ENCODE measurements around the gene CHCHD3.

CHCHD3 gene

DNA sequence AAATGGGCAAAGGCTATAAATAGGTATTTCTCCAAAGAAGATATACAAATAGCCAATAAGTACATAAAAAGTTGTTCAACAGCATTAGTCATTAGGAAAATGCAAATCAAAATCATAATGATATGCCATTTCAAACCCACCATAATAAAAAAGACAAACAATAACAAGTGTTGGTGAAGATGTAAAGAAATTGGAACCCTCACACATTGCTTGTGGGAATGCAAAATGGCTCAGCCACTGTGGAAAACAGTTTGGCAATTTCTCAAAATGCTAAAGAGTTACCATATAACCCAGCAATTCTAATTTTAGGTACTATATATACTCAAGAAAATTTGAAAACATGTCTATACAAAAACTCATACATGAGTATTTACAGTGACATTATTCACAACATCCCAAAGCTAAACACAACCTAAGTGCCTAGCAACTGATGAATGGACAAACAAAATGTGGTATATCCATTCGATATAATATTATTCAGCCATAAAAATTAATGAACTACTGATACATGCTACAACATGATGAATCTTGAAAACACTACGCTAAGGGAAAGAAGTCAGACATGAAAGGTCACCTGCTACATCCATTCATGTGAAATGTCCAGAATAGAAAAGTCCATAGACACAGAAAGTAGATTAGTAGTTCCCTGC is 55.6 kb downstream of the CHCHD3 start:
- no peak overlapping the region for H3K27ac ChIP-seq
- TF ChIP-seq CTCF (conservative IDR thresholded peaks at IDR 0.05), result no peak

DNA sequence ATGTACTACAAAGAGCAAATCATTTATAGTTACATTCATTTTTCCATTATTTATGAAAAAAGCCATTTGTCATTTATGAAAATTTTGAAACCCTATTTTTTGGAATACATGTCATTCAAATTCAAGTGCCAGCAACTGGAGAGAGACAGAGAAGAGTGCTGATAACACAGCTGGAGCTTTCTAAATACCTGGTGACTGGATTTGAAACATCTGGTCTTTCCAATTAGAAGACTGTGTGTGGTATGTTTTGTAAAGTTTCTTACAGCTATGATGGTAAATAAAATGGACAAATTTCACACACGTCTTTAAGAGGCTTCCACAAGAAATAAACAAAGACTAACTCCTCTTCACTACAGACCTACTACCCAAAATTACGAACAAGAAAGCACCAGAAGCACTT is 56.8 kb downstream of the CHCHD3 start:
- no peak for TF ChIP-seq CTCF (conservative IDR thresholded peaks at IDR 0.05)
- H3K27ac ChIP-seq, result no peak overlapping the region

GRCh38 chr7:133024596-133024995 is 57.3 kb downstream of the CHCHD3 start:
- no peak overlapping the region for H3K27ac ChIP-seq
- no peak for TF ChIP-seq CTCF (conservative IDR thresholded peaks at IDR 0.05)

DNA sequence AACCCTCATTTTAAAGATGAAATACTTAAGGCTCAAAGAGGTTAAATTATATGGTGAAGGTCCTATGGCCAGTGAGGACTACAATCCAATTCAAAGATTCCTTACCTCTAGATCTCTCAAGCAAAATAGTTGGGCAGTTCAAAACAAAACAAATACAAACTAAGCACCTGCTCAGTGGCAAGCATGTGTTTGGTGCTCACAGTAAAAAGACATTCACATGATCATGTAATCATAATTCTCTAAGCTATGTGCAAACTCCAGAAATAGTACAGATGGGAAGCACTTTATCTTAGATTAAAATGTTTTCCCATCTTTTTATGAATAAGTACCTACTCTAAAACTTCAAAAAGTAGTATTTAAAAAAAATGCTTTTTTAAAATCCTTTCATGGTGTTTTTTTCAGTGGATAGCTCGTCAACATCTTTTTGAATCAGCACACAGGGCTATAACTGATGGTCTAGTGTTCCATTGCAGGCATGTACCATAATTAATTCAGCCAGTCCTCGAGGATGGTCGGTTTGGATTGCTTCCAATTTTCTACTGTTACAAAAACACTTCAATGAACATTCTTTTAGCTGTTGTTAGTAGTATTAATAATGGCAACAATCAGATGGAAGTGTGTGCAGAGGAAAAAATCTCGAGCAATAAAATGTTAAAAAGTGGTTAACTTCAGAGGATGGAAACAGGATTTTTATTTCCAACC is 58.4 kb downstream of the CHCHD3 start:
- H3K27ac ChIP-seq, result no peak overlapping the region
- TF ChIP-seq CTCF (conservative IDR thresholded peaks at IDR 0.05), result no peak

DNA sequence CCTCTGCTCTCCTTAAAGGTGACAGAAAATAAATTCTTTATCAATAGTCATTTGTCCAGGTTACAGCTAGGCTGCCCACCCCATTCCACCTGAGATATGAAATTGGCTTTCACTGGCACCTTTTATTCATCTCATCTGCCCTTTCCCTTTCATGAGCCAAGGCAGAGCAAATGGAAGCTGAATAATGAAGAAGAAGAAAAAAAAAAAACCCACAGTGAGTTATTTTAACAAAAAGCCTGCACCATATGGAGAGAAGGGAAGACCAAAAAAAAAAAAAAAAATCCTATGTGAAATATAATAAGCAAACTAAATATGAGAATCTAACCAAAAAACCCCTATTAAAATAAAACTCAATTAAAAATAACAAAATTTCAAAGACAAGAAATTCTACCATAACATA is 59.2 kb downstream of the CHCHD3 start:
- H3K27ac ChIP-seq, result no peak overlapping the region
- TF ChIP-seq CTCF (conservative IDR thresholded peaks at IDR 0.05), result no peak

DNA sequence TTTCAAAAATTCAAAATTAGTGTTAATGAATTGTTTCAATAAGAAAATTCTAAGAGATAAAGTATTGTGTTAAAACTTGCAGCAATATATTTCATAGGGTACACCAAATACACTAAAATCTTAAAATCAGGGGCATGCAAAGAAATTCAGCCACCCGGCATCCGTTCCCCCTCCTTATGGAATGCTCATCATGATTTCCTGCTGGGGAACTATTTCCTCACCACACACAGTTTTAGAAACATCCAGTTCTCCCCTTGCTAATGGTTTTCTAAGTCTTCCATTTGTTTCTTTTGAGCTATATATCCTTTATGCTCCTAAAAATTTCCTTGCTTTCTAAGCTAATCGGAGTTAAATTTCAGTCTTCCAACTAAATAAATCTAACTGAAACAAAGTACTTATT is 60.7 kb downstream of the CHCHD3 start:
- TF ChIP-seq CTCF (conservative IDR thresholded peaks at IDR 0.05), result no peak
- H3K27ac ChIP-seq, result no peak overlapping the region

- TF ChIP-seq CTCF (conservative IDR thresholded peaks at IDR 0.05), result no peak
- no peak overlapping the region for H3K27ac ChIP-seq
These were observed 61.4 kb downstream of the CHCHD3 start for GRCh38 chr7:133020496-133020895.
